Esophagus muscularis mucosa (tissue), 3 donors: ENCODE data around the gene PLCD1.

ENCODE experiments used
- POLR2A ChIP-seq: fragments of 450-650 bp; IDR thresholded peaks from one replicate; pipeline ENCODE4 v1.6.1; 2017; ENCODE audit warnings: antibody characterized with exemption, moderate library complexity, mild to moderate bottlenecking, low read depth
- POLR2AphosphoS5 ChIP-seq, 2 donors: sonication (generic); formaldehyde crosslinking; IDR thresholded peaks; one replicate each; pipeline ENCODE4 v1.6.1; 2017; ENCODE audit warnings: antibody characterized with exemption in 2 of 2
- TF ChIP-seq, protein P1 (sequence below), 3 experiments: fragments of 200-600 bp in 2 of 3; fragments of 450-650 bp in 1 of 3; sonication (generic) in 2 of 3; IDR thresholded peaks; one replicate each; pipeline ENCODE4 v1.5.1; 2017 to 2019; ENCODE audit warnings: antibody characterized with exemption in 3 of 3, mild to moderate bottlenecking in 2 of 3, moderate library complexity in 1 of 3

DNA sequence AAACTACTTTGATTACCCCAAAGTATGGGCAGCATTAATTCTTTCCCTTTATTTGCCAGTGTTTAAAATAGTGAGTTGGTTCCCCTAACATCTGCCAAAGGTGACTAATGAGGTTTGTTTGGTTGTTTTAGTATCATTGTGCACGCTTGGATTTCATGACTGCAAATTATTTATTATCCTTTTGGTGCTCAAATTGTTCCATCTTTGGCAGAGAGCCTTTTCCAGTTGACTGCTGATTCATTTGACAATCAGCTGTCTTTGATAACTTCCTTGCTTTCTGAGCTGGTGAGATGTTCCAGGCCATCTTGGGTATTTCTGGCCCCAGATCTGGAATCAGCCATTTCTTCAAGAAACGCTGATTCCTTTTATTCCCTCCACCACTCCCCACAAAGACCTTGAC, 18.5 kb upstream of the PLCD1 start:
- TF ChIP-seq POLR2A (no peak), POLR2AphosphoS5 (IDR thresholded peaks at IDR 0.05) (no peak)
- TF ChIP-seq, protein P1, sequence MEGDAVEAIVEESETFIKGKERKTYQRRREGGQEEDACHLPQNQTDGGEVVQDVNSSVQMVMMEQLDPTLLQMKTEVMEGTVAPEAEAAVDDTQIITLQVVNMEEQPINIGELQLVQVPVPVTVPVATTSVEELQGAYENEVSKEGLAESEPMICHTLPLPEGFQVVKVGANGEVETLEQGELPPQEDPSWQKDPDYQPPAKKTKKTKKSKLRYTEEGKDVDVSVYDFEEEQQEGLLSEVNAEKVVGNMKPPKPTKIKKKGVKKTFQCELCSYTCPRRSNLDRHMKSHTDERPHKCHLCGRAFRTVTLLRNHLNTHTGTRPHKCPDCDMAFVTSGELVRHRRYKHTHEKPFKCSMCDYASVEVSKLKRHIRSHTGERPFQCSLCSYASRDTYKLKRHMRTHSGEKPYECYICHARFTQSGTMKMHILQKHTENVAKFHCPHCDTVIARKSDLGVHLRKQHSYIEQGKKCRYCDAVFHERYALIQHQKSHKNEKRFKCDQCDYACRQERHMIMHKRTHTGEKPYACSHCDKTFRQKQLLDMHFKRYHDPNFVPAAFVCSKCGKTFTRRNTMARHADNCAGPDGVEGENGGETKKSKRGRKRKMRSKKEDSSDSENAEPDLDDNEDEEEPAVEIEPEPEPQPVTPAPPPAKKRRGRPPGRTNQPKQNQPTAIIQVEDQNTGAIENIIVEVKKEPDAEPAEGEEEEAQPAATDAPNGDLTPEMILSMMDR (IDR thresholded peaks at IDR 0.05) = no peak
